ENCODE results near the gene CDKL5.

CDKL5 gene

GRCh38 chrX:18457000-18457399 is 31.6 kb downstream of the CDKL5 start:
- DNase-seq (ENCODE audit: low read depth in 3 of 3), result no peak

DNA sequence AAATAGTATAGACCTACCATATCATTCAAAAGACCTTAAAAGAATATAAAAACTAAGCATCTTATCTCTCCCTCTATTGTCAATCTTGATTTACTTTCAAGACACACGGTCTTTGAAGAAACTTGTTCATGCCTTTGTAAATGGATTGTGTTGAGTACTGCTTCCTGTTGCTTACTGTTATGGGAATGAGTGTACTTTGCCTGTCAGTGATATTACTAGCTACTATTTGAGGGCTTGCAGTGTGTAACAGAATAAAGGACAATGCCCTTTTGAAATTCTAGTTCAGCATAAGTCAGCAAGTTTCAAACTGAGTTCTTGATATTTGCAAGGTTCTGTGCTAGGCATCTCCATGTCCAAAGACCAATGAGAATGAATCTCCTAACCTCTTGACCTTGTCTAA is 36.0 kb downstream of the CDKL5 start:
- DNase-seq (ENCODE audit: low read depth in 3 of 3), result no peak

- no peak for DNase-seq (ENCODE audit: low read depth in 3 of 3)
Measured at GRCh38 chrX:18464499-18464898, 39.1 kb downstream of the CDKL5 start.

DNA sequence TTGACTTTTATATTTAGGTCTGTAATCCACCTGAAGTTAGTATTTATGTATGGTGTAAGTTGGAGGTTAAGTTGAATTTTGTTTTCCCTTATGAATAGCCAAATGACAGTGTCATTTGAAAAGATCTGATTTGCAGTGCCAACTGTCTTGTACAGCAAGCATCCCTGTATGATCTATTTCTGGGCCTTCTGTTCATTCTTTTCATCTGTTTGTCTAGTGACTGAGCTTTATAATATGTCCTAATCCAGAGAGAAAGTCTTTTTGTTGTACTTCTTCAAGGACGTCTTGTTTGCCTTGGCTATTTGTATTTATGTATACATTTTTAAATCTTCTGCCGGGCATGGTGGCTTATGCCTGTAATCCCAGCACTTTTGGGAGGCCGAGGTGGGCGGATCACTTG is 39.6 kb downstream of the CDKL5 start:
- DNase-seq (ENCODE audit: low read depth in 3 of 3), result no peak

- DNase-seq (ENCODE audit: low read depth in 3 of 3), result no peak
Measured at GRCh38 chrX:18468599-18468998, 43.2 kb downstream of the CDKL5 start.

DNA sequence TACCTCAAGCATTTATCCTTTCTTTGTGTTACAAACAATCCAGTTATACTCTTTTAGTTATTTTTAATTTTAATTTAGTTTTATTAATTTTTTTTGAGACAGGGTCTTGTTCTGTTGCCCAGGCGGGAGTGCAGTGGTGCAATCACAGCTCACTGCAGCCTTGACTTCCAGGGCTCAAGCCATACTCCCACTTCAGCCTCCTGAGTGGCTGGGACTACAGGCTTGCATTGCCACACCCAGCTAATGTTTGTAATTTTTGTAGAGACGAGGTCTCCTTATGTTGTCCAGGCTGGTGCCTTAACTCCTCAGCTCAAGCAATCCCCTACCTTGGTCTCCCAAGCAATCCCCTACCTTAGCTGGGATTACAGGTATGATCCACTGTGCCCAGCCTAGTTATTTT is 45.9 kb downstream of the CDKL5 start:
- no peak for DNase-seq (ENCODE audit: low read depth in 3 of 3)

DNA sequence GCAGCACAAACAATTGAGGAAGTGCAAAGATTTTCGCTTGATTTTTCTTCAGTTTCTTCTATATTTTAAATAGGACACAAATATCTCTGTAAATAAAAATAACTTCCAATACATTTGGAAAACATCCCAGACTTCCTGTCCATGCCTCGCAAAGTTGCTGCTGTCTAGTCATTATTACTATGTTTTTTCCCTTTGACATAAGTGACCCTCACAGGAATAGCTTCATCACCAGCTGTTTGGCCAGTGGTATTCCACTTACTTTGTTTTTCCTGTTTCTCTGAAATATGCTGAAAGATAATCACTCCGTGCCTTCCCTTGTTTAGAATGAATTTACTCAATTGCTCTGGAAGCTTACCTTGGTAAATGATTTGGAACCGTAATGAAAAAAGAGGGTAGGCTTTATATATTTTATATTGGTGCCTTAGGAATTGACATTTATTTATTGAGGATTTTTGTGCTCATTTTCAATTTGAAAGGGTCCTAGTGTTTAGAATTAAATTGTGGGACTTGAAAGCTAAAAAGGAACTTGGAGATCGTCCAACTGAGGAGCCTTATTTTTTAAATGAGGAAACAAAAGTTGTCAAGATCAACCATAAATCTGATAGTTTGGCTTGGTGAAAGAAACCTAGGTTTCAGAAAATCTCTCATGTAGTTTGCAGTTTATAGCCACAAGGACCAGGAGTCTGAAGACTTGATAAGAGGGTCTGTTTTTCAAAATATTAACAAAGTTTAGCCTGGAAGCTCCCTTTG is 65.6 kb downstream of the CDKL5 start:
- no peak for DNase-seq (ENCODE audit: low read depth in 3 of 3)

DNA sequence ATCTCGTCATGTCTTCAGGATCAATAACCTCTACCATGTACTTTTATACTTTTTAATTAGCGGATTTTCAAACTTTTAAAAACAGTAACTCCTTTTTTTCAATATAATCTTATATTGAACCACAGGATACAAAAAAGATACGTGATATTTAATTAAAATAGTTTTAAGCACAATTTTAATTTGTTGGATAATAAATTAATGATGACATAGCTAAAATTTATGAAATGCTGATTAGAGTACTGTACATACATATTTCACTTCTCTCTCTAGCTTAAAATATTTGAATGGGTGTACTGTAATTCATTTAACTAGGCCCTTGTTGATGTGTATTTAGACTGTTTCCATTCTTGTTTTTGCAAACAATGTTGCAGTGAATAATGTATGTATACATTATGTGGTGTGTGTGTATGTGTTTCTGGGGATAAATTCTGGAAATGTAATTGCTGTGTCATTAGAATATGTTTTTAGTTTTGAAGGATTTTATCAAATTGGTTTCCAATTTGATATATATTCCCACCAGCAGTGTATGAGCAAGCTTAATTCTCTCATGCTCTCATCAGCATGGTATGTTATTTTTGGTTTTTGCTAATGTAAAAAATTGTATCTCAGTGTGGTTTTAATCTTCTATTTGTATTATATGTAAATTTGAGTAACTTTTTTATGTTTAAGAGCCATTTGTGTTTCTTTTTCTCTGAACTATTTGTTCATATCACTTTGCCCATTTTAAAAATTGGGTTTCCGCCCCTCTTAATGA is 66.4 kb downstream of the CDKL5 start:
- DNase-seq (ENCODE audit: low read depth in 3 of 3), result no peak

DNA sequence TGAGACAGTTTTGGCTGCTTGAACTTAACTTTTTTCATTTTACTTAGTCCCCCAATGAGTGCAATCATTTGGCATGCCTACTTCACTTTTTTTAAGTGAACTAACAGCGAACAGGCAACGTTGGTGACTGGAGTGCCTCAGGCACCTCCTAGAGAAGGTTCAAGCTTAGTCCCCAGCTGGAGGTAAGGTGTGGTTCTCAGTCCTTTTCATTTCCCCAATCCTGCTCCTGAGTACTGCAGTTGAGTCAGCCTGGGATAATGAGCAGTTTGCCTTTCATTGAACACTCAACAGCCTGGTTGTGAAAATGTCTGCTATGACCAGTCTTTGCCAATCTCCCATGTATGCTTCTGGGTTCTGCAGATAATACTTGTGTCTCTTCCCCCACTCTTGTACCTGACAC is 109.5 kb downstream of the CDKL5 start:
- DNase-seq (ENCODE audit: low read depth in 3 of 3), result no peak

- DNase-seq (ENCODE audit: low read depth in 3 of 3), result no peak
Measured at GRCh38 chrX:18537068-18537467, 111.7 kb downstream of the CDKL5 start.

- DNase-seq (ENCODE audit: low read depth in 3 of 3), result no peak
Measured at GRCh38 chrX:18537524-18537923, 112.1 kb downstream of the CDKL5 start.

GRCh38 chrX:18542131-18542530 is 116.7 kb downstream of the CDKL5 start:
- no peak for DNase-seq (ENCODE audit: low read depth in 3 of 3)

DNA sequence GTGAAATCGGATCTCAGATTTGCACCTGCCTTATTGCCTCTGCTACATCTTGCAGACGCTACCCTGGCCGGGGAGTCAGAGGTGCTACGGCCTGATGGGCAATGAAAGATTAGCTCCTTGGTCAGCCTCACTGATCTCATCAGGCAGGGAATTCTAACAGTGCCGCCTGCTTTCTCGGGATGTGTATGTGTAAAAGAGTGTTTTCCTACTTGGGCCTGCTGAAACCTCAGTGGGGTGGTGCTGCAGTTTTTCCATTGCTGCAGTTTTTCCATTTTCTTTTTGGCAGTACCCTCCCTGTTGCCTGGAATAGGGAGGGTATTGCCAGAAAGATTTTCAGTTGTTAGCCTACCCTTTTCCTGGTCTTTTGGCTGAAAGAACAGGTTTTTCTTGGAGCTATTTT is 117.5 kb downstream of the CDKL5 start:
- DNase-seq (ENCODE audit: low read depth in 3 of 3), result no peak

DNA sequence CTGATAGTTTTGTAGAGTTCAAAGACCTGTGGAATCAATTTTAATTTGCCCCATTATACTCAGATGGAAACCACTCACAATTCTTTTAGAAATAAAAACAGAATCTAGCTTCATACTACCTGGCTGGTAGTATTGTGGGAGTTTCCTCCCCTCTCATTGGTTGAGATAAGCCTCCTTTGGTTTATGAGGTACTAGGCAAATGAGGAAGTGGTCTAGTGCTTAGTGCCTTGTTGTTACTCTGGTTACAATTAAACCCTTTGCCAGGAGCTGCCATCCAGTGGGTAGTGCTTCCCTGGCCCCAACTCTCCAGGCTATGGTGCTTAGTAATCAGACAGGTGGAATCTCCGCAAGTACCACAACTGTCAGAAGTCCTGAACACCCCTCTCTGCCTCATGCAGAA is 118.3 kb downstream of the CDKL5 start:
- DNase-seq (ENCODE audit: low read depth in 3 of 3), result no peak

- DNase-seq (ENCODE audit: low read depth in 3 of 3), result no peak
Measured at GRCh38 chrX:18545771-18546170, 120.4 kb downstream of the CDKL5 start.

GRCh38 chrX:18548996-18549395 is 123.6 kb downstream of the CDKL5 start:
- no peak for DNase-seq (ENCODE audit: low read depth in 3 of 3)

DNA sequence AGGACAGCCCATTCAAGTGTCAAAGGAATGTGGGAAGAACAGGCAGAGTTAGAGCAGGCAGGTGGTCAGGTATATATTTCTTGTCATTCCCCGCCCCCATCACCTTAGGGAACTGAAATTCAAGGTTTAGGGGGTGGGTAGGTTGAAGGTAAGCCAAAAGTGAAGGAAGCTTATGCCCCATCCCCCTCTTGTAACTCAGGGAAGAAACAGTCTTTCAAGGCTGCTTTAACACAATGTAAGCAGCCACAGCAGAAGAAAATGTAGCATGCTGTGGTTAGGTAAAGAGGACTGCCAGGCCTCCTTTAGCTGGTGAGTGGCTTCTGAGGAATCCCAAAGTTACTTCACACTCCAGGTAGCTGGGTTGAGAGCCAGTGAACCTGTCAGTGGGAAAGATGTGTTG is 124.2 kb downstream of the CDKL5 start:
- no peak for DNase-seq (ENCODE audit: low read depth in 3 of 3)

DNA sequence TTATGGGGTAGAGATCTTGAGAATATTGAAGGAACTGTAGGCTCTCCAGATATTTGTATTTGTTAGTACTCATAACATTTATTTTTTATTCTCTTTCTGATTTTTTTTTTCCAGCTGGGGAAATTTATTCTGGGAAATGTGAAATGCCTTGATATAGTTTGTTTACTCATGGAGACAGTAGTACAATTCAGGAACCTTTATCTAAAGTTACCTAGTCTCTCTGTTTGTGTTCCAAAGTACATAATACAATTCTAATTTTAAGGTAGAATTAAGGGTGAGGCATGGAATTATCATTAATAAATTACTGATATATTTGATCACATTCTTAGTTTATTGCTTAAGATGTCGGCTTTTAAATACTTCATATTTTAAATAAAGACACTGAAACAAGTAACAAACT is 132.5 kb downstream of the CDKL5 start:
- no peak for DNase-seq (ENCODE audit: low read depth in 3 of 3)

GRCh38 chrX:18558799-18559198 is 133.4 kb downstream of the CDKL5 start:
- no peak for DNase-seq (ENCODE audit: low read depth in 3 of 3)

- DNase-seq (ENCODE audit: low read depth in 3 of 3), result no peak
Measured at GRCh38 chrX:18561020-18561419, 135.6 kb downstream of the CDKL5 start.

DNA sequence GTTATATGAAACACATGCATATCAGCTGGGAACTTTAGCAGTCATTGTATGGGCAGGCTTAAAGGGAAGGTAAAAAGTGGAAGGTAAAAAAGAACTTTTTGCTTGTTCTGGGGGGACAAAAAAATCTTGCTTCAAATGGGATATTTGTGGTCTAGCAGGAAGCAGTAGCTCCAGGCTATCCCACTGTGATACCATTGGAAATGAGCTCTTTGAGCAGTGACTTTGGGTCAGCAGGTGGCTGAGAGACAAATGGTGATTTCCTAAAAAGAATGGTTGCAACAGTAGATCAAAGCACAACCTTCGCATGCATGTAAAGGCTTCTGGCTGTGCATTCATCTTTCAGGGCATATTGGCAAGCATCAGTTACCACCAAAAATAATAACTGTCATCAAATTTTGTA is 140.3 kb downstream of the CDKL5 start:
- DNase-seq (ENCODE audit: low read depth in 3 of 3), result no peak

DNA sequence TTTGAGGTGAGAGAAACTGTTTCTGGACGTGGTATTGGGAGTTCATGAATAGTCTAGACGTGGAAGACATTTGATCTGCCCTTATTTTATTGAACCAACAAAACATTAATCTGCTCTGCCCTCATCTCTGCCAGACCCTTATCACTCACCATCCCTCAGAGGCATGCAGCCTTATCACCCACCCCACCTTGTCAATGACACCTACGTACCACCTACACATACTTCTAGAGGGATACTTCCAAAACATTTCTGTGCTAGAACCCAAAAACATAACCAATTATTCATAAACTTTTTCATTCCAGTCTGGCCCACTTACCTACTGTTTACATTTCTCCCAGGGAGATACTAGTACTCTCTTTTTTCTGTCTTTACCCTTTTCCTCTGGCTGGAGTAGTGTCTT is 141.3 kb downstream of the CDKL5 start:
- DNase-seq (ENCODE audit: low read depth in 3 of 3), result no peak

DNA sequence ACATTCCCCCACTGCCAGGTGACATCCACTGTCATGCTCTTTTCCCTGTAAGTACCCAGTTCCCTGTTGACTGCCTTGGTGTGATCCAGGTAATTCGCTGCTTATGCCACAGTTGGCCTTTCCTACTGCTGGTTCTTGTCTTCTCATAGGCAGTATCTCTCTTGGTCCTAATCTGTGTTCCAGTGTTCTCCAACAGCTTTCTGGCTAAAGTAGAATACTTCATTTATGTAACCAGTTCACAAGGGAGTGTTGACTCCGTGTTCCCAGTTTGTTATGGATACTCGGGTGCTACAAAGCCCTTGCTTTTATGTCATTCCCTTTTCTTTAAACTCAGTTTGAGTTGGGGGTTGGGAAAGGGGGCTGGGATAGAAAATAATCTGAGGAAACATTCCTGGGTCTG is 148.1 kb downstream of the CDKL5 start:
- no peak for DNase-seq (ENCODE audit: low read depth in 3 of 3)

DNA sequence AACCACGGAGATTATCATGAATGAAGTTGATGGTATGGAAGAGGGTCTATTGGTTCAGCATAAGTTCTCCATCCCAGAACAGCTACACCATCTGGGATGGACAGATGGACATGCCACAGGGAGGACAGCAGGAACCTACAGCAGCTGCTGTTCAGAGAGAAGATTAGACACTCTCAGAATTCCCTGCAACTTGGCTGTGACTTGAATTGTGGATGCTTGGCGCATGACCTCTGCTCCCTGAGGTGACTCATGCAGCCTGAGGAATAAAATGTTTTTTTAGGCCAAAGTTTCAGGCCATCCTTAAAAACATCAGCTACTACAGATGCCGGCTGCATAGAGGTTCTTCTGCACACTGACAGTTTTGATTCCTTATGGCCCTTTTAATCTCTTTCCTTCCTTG is 149.2 kb downstream of the CDKL5 start:
- DNase-seq (ENCODE audit: low read depth in 3 of 3), result no peak
